ENCODE results near the gene FCN1. TPM values are rescaled to one million over a fixed set of nuclear protein-coding genes. Genes with fewer than 3 reads are reported as not detected.

FCN1 gene
- polyA plus RNA-seq, 1 donor (not counting 4 experiments of a cell fraction or from before 2014, with no cell fraction given), result not detected

- no peak overlapping the region for H3K9ac ChIP-seq (ENCODE audit: control insufficient read depth, extremely low read depth, insufficient read depth, low read length)
- H3K36me3 ChIP-seq (ENCODE audit: control insufficient read depth in 2 of 2, extremely low read depth in 1 of 2, insufficient read depth in 2 of 2, low read length in 2 of 2), result no peaks in the 10 kb centered on the region
- DNase-seq (ENCODE audit: low read depth, low spot score), result no peak
- H3K4me3 ChIP-seq (ENCODE audit: control insufficient read depth in 2 of 3, extremely low read depth in 1 of 3, insufficient read depth in 2 of 3, low read depth in 1 of 3, low read length in 3 of 3), result no peak overlapping the region
- no peak for FAIRE-seq
- no peak overlapping the region for H3K27ac ChIP-seq (ENCODE audit: control insufficient read depth, insufficient read depth, low read length)
- H3K27me3 ChIP-seq (ENCODE audit: control insufficient read depth, extremely low read depth, insufficient read depth, low read length), result no peaks in the 10 kb centered on the region
- no peak overlapping the region for H2AFZ ChIP-seq (ENCODE audit: control insufficient read depth, low read length)
- no peaks in the 10 kb centered on the region for H3K4me1 ChIP-seq (ENCODE audit: control insufficient read depth, extremely low read depth, insufficient read depth, low read length)
- H3K79me2 ChIP-seq (ENCODE audit: control insufficient read depth, insufficient read depth, low read length), result no peaks in the 10 kb centered on the region
- H3K9me1 ChIP-seq (ENCODE audit: control insufficient read depth, extremely low read depth, insufficient read depth, low read length), result no peaks in the 10 kb centered on the region
- dilution Hi-C loops (cut with MboI; ENCODE audit: extremely low pct_ligation_motif_present, low sequenced_read_pairs), result no loop called here
- H3K9me3 ChIP-seq (ENCODE audit: control insufficient read depth, low read depth, low read length), result peaks cover 2% of the 10 kb centered on the region
- H3K4me2 ChIP-seq (ENCODE audit: control insufficient read depth, extremely low read depth, insufficient read depth, low read depth, low read length), result no peak overlapping the region
- no peaks in the 10 kb centered on the region for H4K20me1 ChIP-seq (ENCODE audit: control insufficient read depth, extremely low read depth, insufficient read depth, low read length)
- TF ChIP-seq CTCF (optimal IDR thresholded peaks at IDR 0.05 in 1 of 3, IDR thresholded peaks at IDR 0.05 in 1 of 3, conservative IDR thresholded peaks at IDR 0.05 in 1 of 3; ENCODE audit: extremely low read depth in 1 of 3, insufficient read depth in 2 of 3, low read length in 3 of 3), result no peak
- TF ChIP-seq EZH2 (IDR thresholded peaks at IDR 0.05; ENCODE audit: low read length), result no peak
Measured at GRCh38 chr9:134918646-134919045, 934 bp upstream of the FCN1 start.

GRCh38 chr9:134916161-134916665, 1.5 kb downstream of the FCN1 start:
- no peaks in the 10 kb centered on the region for H3K79me2 ChIP-seq (ENCODE audit: control insufficient read depth, insufficient read depth, low read length)
- dilution Hi-C loops (cut with MboI; ENCODE audit: extremely low pct_ligation_motif_present, low sequenced_read_pairs), result no loop called here
- no peaks in the 10 kb centered on the region for H4K20me1 ChIP-seq (ENCODE audit: control insufficient read depth, extremely low read depth, insufficient read depth, low read length)
- H3K9ac ChIP-seq (ENCODE audit: control insufficient read depth, extremely low read depth, insufficient read depth, low read length), result no peak overlapping the region
- H3K27ac ChIP-seq (ENCODE audit: control insufficient read depth, insufficient read depth, low read length), result no peak overlapping the region
- H3K4me3 ChIP-seq (ENCODE audit: control insufficient read depth in 2 of 3, extremely low read depth in 1 of 3, insufficient read depth in 2 of 3, low read depth in 1 of 3, low read length in 3 of 3), result no peak overlapping the region
- TF ChIP-seq CTCF (optimal IDR thresholded peaks at IDR 0.05 in 1 of 3, IDR thresholded peaks at IDR 0.05 in 1 of 3, conservative IDR thresholded peaks at IDR 0.05 in 1 of 3; ENCODE audit: extremely low read depth in 1 of 3, insufficient read depth in 2 of 3, low read length in 3 of 3), result no peak
- no peak for TF ChIP-seq EZH2 (IDR thresholded peaks at IDR 0.05; ENCODE audit: low read length)
- H3K9me1 ChIP-seq (ENCODE audit: control insufficient read depth, extremely low read depth, insufficient read depth, low read length), result no peaks in the 10 kb centered on the region
- H3K9me3 ChIP-seq (ENCODE audit: control insufficient read depth, low read depth, low read length), result peaks cover 2% of the 10 kb centered on the region
- H3K27me3 ChIP-seq (ENCODE audit: control insufficient read depth, extremely low read depth, insufficient read depth, low read length), result no peaks in the 10 kb centered on the region
- H3K4me2 ChIP-seq (ENCODE audit: control insufficient read depth, extremely low read depth, insufficient read depth, low read depth, low read length), result no peak overlapping the region
- DNase-seq (ENCODE audit: low read depth, low spot score) (no peak), FAIRE-seq (no peak)
- H3K4me1 ChIP-seq (ENCODE audit: control insufficient read depth, extremely low read depth, insufficient read depth, low read length), result no peaks in the 10 kb centered on the region
- H2AFZ ChIP-seq (ENCODE audit: control insufficient read depth, low read length), result no peak overlapping the region
- no peaks in the 10 kb centered on the region for H3K36me3 ChIP-seq (ENCODE audit: control insufficient read depth in 2 of 2, extremely low read depth in 1 of 2, insufficient read depth in 2 of 2, low read length in 2 of 2)

Data from keratinocyte (primary cell).